DOHH2 (cell line): Measurements from ENCODE around the gene ENOX1.

Experiments used
- H3F3A ChIP-seq: fragments of 200-600 bp; sonication (generic), shearing (Covaris generic); 2 replicates; pipeline ENCODE4 v1.6.0; 2016; ENCODE audit warnings: antibody characterized with exemption, mild to moderate bottlenecking; ENCODE audit not compliant: control insufficient read depth, insufficient read depth
- H3K27ac ChIP-seq: fragments of 200-600 bp; sonication (generic); 2 replicates; pipeline ENCODE4 v1.5.1; 2014; ENCODE audit warnings: low read depth, mild to moderate bottlenecking, low read length, moderate library complexity
- H3K27me3 ChIP-seq: fragments of 200-600 bp; sonication (generic); 2 replicates; pipeline ENCODE4 v1.6.1; 2014; ENCODE audit warnings: mild to moderate bottlenecking, low read length, mixed read lengths; ENCODE audit not compliant: control insufficient read depth
- H3K36me3 ChIP-seq: fragments of 200-600 bp; sonication (generic); 2 replicates; pipeline ENCODE4 v1.6.1; 2014; ENCODE audit warnings: mild to moderate bottlenecking, low read length, moderate library complexity, mixed read lengths; ENCODE audit not compliant: control insufficient read depth
- H3K4me1 ChIP-seq: fragments of 200-600 bp; sonication (generic); 2 replicates; pipeline ENCODE4 v1.6.1; 2014; ENCODE audit warnings: mild to moderate bottlenecking, low read length, mixed read lengths; ENCODE audit not compliant: control insufficient read depth
- H3K4me2 ChIP-seq: fragments of 200-600 bp; sonication (generic); 2 replicates; pipeline ENCODE4 v1.6.0; 2014; ENCODE audit warnings: mild to moderate bottlenecking, low read length, moderate library complexity
- H3K4me3 ChIP-seq: fragments of 200-600 bp; sonication (generic); 2 replicates; pipeline ENCODE4 v1.5.1; 2014; ENCODE audit warnings: mild to moderate bottlenecking, low read length, mixed read lengths
- H3K79me2 ChIP-seq: fragments of 200-600 bp; sonication (generic); 2 replicates; pipeline ENCODE4 v1.6.1; 2014; ENCODE audit warnings: mild to moderate bottlenecking, low read length, mixed read lengths; ENCODE audit not compliant: control insufficient read depth
- H3K9me2 ChIP-seq: fragments of 200-600 bp; sonication (generic); replicated peaks from 2 replicates; pipeline ENCODE4 v1.6.1; 2014; ENCODE audit warnings: mild to moderate bottlenecking, low read length, mixed read lengths; ENCODE audit not compliant: control insufficient read depth
- H3K9me3 ChIP-seq: fragments of 200-600 bp; sonication (generic); 2 replicates; pipeline ENCODE4 v1.6.1; 2014; ENCODE audit warnings: antibody characterized with exemption, low read length, mixed read lengths; ENCODE audit not compliant: control insufficient read depth, insufficient read depth
- H4K20me1 ChIP-seq: fragments of 200-600 bp; sonication (generic); 2 replicates; pipeline ENCODE4 v1.6.0; 2014; ENCODE audit warnings: low read depth, mild to moderate bottlenecking, antibody characterized with exemption, low read length, moderate library complexity; ENCODE audit not compliant: control insufficient read depth, insufficient read depth
- CTCF ChIP-seq: fragments of 200-600 bp; sonication (generic); IDR thresholded peaks from one replicate; pipeline ENCODE4 v1.5.1; 2014; ENCODE audit warnings: antibody characterized with exemption, mild to moderate bottlenecking, low read depth, low read length; ENCODE audit not compliant: poor library complexity, severe bottlenecking
- EZH2phosphoT487 ChIP-seq: fragments of 200-600 bp; sonication (generic); IDR thresholded peaks from 2 replicates; pipeline ENCODE4 v1.6.1; 2017; ENCODE audit warnings: borderline replicate concordance, mild to moderate bottlenecking, antibody characterized with exemption, low read length, moderate library complexity, mixed read lengths

The ENOX1 gene

GRCh38 chr13:43737392-43737923, 49.3 kb downstream of the ENOX1 start:
- Histone ChIP-seq H3K27me3 (no peaks in the 10 kb centered on the region; the same call in 1 of the 2 replicates), H3K27ac (no peak overlapping the region), H3K4me1 (no peaks in the 10 kb centered on the region), H3K9me2 (no peaks in the 10 kb centered on the region), H3K36me3 (no peaks in the 10 kb centered on the region), H4K20me1 (no peaks in the 10 kb centered on the region), H3K79me2 (no peaks in the 10 kb centered on the region), H3K4me3 (no peak overlapping the region), H3K4me2 (no peak overlapping the region), H3F3A (no peaks in the 10 kb centered on the region), H3K9me3 (no peaks in the 10 kb centered on the region)
- no peak for TF ChIP-seq EZH2phosphoT487
- no peak for TF ChIP-seq CTCF

GRCh38 chr13:43732726-43733125, 54.0 kb downstream of the ENOX1 start:
- H3K27me3 ChIP-seq = peaks cover 5% of the 10 kb centered on the region; the same call in 1 of the 2 replicates
- no peaks in the 10 kb centered on the region for H4K20me1 ChIP-seq
- H3K36me3 ChIP-seq = no peaks in the 10 kb centered on the region
- H3K9me3 ChIP-seq = no peaks in the 10 kb centered on the region
- H3K79me2 ChIP-seq = no peaks in the 10 kb centered on the region
- no peak overlapping the region for H3K4me3 ChIP-seq
- H3K4me1 ChIP-seq = no peaks in the 10 kb centered on the region
- H3K9me2 ChIP-seq = no peaks in the 10 kb centered on the region
- H3K4me2 ChIP-seq = no peak overlapping the region
- TF ChIP-seq CTCF (no peak), EZH2phosphoT487 (no peak)
- H3K27ac ChIP-seq = no peak overlapping the region
- H3F3A ChIP-seq = no peaks in the 10 kb centered on the region

- H3K27me3 ChIP-seq = peaks cover 5% of the 10 kb centered on the region; the same call in 1 of the 2 replicates
- no peaks in the 10 kb centered on the region for H4K20me1 ChIP-seq
- no peak overlapping the region for H3K4me3 ChIP-seq
- H3K9me2 ChIP-seq = no peaks in the 10 kb centered on the region
- no peak overlapping the region for H3K4me2 ChIP-seq
- no peak for TF ChIP-seq CTCF
- no peak for TF ChIP-seq EZH2phosphoT487
- no peak overlapping the region for H3K27ac ChIP-seq
- H3K9me3 ChIP-seq = no peaks in the 10 kb centered on the region
- no peaks in the 10 kb centered on the region for H3K36me3 ChIP-seq
- no peaks in the 10 kb centered on the region for H3F3A ChIP-seq
- H3K4me1 ChIP-seq = no peaks in the 10 kb centered on the region
- H3K79me2 ChIP-seq = no peaks in the 10 kb centered on the region
Observed at GRCh38 chr13:43731296-43731695, 55.5 kb downstream of the ENOX1 start.

- H3K36me3 ChIP-seq = no peaks in the 10 kb centered on the region
- H3K79me2 ChIP-seq = no peaks in the 10 kb centered on the region
- no peak overlapping the region for H3K4me2 ChIP-seq
- TF ChIP-seq CTCF = no peak
- TF ChIP-seq EZH2phosphoT487 = no peak
- no peak overlapping the region for H3K27ac ChIP-seq
- H3K9me3 ChIP-seq = no peaks in the 10 kb centered on the region
- H4K20me1 ChIP-seq = no peaks in the 10 kb centered on the region
- peaks cover 5% of the 10 kb centered on the region; the same call in 1 of the 2 replicates for H3K27me3 ChIP-seq
- H3K4me3 ChIP-seq = no peak overlapping the region
- H3K4me1 ChIP-seq = no peaks in the 10 kb centered on the region
- no peaks in the 10 kb centered on the region for H3F3A ChIP-seq
- no peaks in the 10 kb centered on the region for H3K9me2 ChIP-seq
Observed at GRCh38 chr13:43730642-43731041, 56.1 kb downstream of the ENOX1 start.
